Panc1 (cell line): ENCODE results near the gene CYSRT1. TPM values are rescaled to one million over a fixed set of nuclear protein-coding genes. Genes with fewer than 3 reads are reported as not detected.

ENCODE experiments used
- ATAC-seq: fragments of 200-7000 bp; cut with Tn5 transposase; 2 replicates; pipeline ENCODE4 v1.9.1; 2020; ENCODE audit warnings: mild to moderate bottlenecking, moderate library complexity
- BruUV-seq: library from RNA; stranded (reverse); fragments of 400-500 nt; replicated peaks from 2 replicates; lab custom pipeline; 2021; lab: Mats Ljungman, UMichigan
- CTCF ChIA-PET: fragments of 300-600 bp; sonication (Branson Sonifier 250); formaldehyde crosslinking; loops from one replicate; lab custom pipeline; 2022; ENCODE audit warnings: antibody characterized with exemption; lab: Charles Lee
- POLR2A ChIA-PET: fragments of 300-600 bp; sonication (Branson Sonifier 250); formaldehyde crosslinking; loops from one replicate; lab custom pipeline; 2022; ENCODE audit warnings: antibody characterized with exemption; lab: Charles Lee
- DNase-seq: peaks from one replicate; pipeline ENCODE4 v3.0.0-alpha.2; 2010; ENCODE audit warnings: low read depth, low spot score
- H3K27ac ChIP-seq: 2 replicates; pipeline ENCODE4 v1.5.1; 2011; ENCODE audit warnings: mild to moderate bottlenecking, low read length, inconsistent platforms
- H3K27me3 ChIP-seq: fragments of 200-500 bp; sonication (Bioruptor generic); 2 replicates; pipeline ENCODE4 v1.6.0; 2014; ENCODE audit warnings: low read length, inconsistent platforms; ENCODE audit not compliant: control insufficient read depth, insufficient read depth
- H3K36me3 ChIP-seq: fragments of 200-500 bp; sonication (Bioruptor generic); 2 replicates; pipeline ENCODE4 v1.5.1; 2014; ENCODE audit warnings: inconsistent platforms, mild to moderate bottlenecking, low read length, moderate library complexity; ENCODE audit not compliant: control insufficient read depth, insufficient read depth
- H3K4me1 ChIP-seq: 2 replicates; pipeline ENCODE4 v1.5.1; 2011; ENCODE audit warnings: inconsistent platforms, mild to moderate bottlenecking, low read length, moderate library complexity; ENCODE audit not compliant: control insufficient read depth, insufficient read depth
- H3K4me3 ChIP-seq, 2 experiments: 2 replicates each; pipeline ENCODE4 v1.5.1; 2011 to 2012; ENCODE audit warnings: low read depth in 2 of 2, low read length in 2 of 2, mild to moderate bottlenecking in 2 of 2, inconsistent platforms in 1 of 2, moderate library complexity in 1 of 2
- H3K9me3 ChIP-seq: fragments of 200-500 bp; sonication (Bioruptor generic); 2 replicates; pipeline ENCODE4 v1.5.1; 2014; ENCODE audit warnings: low read depth, mild to moderate bottlenecking, inconsistent platforms, low read length, moderate library complexity; ENCODE audit not compliant: control insufficient read depth, insufficient read depth
- POLR2AphosphoS5 ChIP-seq: IDR thresholded peaks from 2 replicates; pipeline ENCODE4 v1.6.1; 2012; ENCODE audit warnings: mild to moderate bottlenecking, low read depth, low read length, moderate library complexity
- SIN3A ChIP-seq: IDR thresholded peaks from 2 replicates; pipeline ENCODE4 v1.6.1; 2012; ENCODE audit warnings: low read depth, mild to moderate bottlenecking, low read length, moderate library complexity, borderline replicate concordance; ENCODE audit not compliant: insufficient read depth
- TCF7L2 ChIP-seq: IDR thresholded peaks from 2 replicates; pipeline ENCODE4 v1.6.1; 2011; ENCODE audit warnings: mild to moderate bottlenecking, low read depth, low read length, inconsistent platforms
- in situ Hi-C: cut with HindIII; loops from 2 replicates; pipeline ENCODE4 v1.10.0; 2016; ENCODE audit warnings: low sequenced_read_pairs, low pct_unique_long_range_greater_than_20kb
- intact Hi-C: fragments of 100-400 bp; cut with micrococcal nuclease; formaldehyde crosslinking; loops from one replicate; pipeline ENCODE4 v1.10.0; 2022; ENCODE audit not compliant: unreplicated experiment
- total RNA-seq: library from RNA; stranded (reverse); gene quantifications from one replicate; pipeline ENCODE4 v1.2.1, GENCODE V29; 2021; ENCODE audit not compliant: unreplicated experiment
- TF ChIP-seq, protein P1 (sequence below), 2 experiments: IDR thresholded peaks; 2 replicates each; pipeline ENCODE4 v1.6.1; 2011 to 2012; ENCODE audit warnings: low read depth in 2 of 2, control low read depth in 1 of 2, low read length in 1 of 2, mild to moderate bottlenecking in 1 of 2, moderate library complexity in 1 of 2; ENCODE audit not compliant: insufficient read depth in 1 of 2
- TF ChIP-seq, protein P2 (sequence below): fragments of 450-650 bp; IDR thresholded peaks from 2 replicates; pipeline ENCODE4 v1.5.1; 2017; ENCODE audit warnings: mild to moderate bottlenecking

Gene CYSRT1
- total RNA-seq, 1 experiment from 2014 or later, result 0.67 TPM

DNA sequence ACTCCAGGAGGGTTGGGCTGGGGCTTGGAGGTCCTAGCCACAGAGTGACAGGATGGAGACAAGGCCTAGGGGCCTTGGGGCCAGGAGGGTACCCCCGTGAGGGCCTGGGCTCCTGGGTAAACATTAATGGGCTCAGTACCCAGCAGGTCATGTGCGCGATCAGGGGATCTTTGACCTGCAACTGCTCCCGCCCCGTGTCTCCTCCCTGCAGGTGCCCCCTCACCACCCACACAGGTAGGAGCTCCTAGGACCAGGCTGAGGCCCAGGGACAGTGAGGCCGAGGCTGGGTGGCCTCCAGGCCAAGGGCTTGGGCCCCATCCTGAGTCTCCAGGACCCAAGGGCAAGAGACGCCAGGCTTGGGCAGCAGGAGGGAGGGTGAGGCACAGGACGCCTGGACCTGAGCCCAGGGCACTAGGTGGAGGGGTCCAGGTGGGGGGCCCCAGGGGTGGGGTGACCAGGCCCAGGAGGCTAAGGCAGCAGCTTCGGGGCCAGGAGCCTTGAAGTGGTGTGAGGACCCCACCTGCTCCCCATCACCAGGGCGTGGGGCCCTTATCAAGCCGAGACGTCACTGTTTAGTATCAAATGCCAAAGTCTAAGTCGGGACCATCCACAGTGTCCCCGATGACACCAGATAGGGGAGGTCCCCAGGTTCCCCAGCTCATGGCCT, 5.9 kb downstream of the CYSRT1 start, which contains the start of gene SLC34A3:
SLC34A3 (plus strand) TSS at position 197 of the 667 bp plus-strand sequence. CDS start 802 bp downstream, outside the sequence.
- no TSS peak for BruUV-seq
- no peak for DNase-seq
- Histone ChIP-seq H3K4me3 (no peak within 1 kb of the TSS), H3K9me3 (no peaks in the 10 kb centered on the region), H3K36me3 (no peaks in the 10 kb centered on the region), H3K4me1 (peaks cover 4% of the 10 kb centered on the region), H3K27ac (no peak within 1 kb of the TSS), H3K27me3 (no peaks in the 10 kb centered on the region)
- ChIA-PET CTCF (no interaction called here), POLR2A (no interaction called here)
- no peak for ATAC-seq
- TF ChIP-seq, protein P1, sequence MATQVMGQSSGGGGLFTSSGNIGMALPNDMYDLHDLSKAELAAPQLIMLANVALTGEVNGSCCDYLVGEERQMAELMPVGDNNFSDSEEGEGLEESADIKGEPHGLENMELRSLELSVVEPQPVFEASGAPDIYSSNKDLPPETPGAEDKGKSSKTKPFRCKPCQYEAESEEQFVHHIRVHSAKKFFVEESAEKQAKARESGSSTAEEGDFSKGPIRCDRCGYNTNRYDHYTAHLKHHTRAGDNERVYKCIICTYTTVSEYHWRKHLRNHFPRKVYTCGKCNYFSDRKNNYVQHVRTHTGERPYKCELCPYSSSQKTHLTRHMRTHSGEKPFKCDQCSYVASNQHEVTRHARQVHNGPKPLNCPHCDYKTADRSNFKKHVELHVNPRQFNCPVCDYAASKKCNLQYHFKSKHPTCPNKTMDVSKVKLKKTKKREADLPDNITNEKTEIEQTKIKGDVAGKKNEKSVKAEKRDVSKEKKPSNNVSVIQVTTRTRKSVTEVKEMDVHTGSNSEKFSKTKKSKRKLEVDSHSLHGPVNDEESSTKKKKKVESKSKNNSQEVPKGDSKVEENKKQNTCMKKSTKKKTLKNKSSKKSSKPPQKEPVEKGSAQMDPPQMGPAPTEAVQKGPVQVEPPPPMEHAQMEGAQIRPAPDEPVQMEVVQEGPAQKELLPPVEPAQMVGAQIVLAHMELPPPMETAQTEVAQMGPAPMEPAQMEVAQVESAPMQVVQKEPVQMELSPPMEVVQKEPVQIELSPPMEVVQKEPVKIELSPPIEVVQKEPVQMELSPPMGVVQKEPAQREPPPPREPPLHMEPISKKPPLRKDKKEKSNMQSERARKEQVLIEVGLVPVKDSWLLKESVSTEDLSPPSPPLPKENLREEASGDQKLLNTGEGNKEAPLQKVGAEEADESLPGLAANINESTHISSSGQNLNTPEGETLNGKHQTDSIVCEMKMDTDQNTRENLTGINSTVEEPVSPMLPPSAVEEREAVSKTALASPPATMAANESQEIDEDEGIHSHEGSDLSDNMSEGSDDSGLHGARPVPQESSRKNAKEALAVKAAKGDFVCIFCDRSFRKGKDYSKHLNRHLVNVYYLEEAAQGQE (IDR thresholded peaks at IDR 0.05; ENCODE audit: insufficient read depth in 1 of 2, low read depth in 2 of 2, low read length in 1 of 2), result no peak
- TF ChIP-seq POLR2AphosphoS5, result no peak
- no peak for TF ChIP-seq TCF7L2
- TF ChIP-seq, protein P2, sequence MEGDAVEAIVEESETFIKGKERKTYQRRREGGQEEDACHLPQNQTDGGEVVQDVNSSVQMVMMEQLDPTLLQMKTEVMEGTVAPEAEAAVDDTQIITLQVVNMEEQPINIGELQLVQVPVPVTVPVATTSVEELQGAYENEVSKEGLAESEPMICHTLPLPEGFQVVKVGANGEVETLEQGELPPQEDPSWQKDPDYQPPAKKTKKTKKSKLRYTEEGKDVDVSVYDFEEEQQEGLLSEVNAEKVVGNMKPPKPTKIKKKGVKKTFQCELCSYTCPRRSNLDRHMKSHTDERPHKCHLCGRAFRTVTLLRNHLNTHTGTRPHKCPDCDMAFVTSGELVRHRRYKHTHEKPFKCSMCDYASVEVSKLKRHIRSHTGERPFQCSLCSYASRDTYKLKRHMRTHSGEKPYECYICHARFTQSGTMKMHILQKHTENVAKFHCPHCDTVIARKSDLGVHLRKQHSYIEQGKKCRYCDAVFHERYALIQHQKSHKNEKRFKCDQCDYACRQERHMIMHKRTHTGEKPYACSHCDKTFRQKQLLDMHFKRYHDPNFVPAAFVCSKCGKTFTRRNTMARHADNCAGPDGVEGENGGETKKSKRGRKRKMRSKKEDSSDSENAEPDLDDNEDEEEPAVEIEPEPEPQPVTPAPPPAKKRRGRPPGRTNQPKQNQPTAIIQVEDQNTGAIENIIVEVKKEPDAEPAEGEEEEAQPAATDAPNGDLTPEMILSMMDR, result no peak
- TF ChIP-seq SIN3A, result no peak
- intact Hi-C loops, result no loop called here
- in situ Hi-C loops, result no loop called here

DNA sequence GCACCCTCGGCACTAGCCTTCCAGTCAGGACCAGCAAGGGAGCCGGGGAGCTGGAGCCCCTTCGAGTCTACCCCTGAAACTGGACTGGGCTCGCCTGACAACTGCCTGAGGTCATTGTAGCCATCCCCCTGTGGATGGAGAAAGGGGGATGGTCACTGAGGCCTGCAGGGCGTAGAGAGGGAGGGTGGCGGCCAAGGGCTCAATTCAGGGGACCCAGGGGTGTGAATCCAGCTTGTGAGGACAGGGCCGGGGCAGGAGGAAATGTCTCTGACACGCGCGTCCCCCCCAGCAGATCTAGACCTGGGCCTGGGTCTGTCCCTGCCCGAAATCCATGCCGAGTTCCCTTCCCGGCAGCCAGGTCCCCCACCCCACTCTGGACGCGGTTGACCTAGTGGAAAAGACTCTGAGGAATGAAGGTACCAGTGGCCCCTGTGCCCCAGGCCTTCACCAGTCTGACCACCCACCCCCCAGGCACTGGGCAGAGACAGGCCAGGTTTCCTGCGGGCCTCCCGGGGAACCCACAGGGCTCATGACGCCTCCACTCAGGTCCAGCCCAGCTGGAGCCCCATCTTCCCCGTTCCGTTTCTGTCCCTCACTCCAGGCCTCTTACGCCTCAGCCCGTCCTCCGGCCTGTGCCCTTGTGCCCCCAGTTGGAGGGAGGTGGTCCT, 6.5 kb downstream of the CYSRT1 start:
- Histone ChIP-seq H3K4me1 (peaks cover 4% of the 10 kb centered on the region), H3K36me3 (no peaks in the 10 kb centered on the region), H3K9me3 (no peaks in the 10 kb centered on the region), H3K4me3 (no peak overlapping the region), H3K27ac (no peak overlapping the region), H3K27me3 (no peaks in the 10 kb centered on the region)
- ATAC-seq, result no peak
- no TSS peak for BruUV-seq
- in situ Hi-C loops, result no loop called here
- ChIA-PET CTCF (interaction anchor here (0.6 kb wide), 1 partner anchor 100 kb away, joined by 4 read pairs; no protein-coding TSS in a partner anchor), POLR2A (no interaction called here)
- TF ChIP-seq POLR2AphosphoS5, result no peak
- TF ChIP-seq, protein P1 (IDR thresholded peaks at IDR 0.05; ENCODE audit: insufficient read depth in 1 of 2, low read depth in 2 of 2, low read length in 1 of 2), result no peak
- DNase-seq, result no peak
- intact Hi-C loops, result no loop called here
